IPS-NIHi7 (cell line): ENCODE results near the gene TAGLN.

Source experiments
- DNase-seq: peaks from one replicate; pipeline ENCODE4 v3.0.0; 2012; ENCODE audit warnings: mixed read lengths; ENCODE audit errors: extremely low spot score

TAGLN gene

GRCh38 chr11:117230286-117230961 is 31.3 kb downstream of the TAGLN start:
- no peak for DNase-seq

GRCh38 chr11:117230999-117231841 is 32.0 kb downstream of the TAGLN start:
- DNase-seq: no peak

- DNase-seq: no peak
Measured at GRCh38 chr11:117231842-117232091, 32.6 kb downstream of the TAGLN start, which contains the start of gene PCSK7. PCSK7 (minus strand) TSS chr11:117232073; CDS start chr11:117229844, 2,229 bp downstream.

GRCh38 chr11:117232092-117232878 is 33.1 kb downstream of the TAGLN start, which contains the start of gene RNF214:
RNF214 (plus strand) TSS chr11:117232671; CDS start chr11:117234273, 1,602 bp downstream.
- DNase-seq: peak; percentile 98

- peak; percentile 63 for DNase-seq
Measured at GRCh38 chr11:117232911-117233409, 33.8 kb downstream of the TAGLN start.

- DNase-seq: no peak
Measured at GRCh38 chr11:117238221-117238620, 39.1 kb downstream of the TAGLN start.

GRCh38 chr11:117239295-117239694 is 40.1 kb downstream of the TAGLN start:
- DNase-seq: no peak

- no peak for DNase-seq
Measured at GRCh38 chr11:117248341-117248740, 49.2 kb downstream of the TAGLN start.

GRCh38 chr11:117249571-117249970 is 50.4 kb downstream of the TAGLN start:
- DNase-seq: no peak

- no peak for DNase-seq
Measured at GRCh38 chr11:117251506-117251905, 52.3 kb downstream of the TAGLN start.

GRCh38 chr11:117255966-117256365 is 56.8 kb downstream of the TAGLN start:
- no peak for DNase-seq

GRCh38 chr11:117256573-117256972 is 57.4 kb downstream of the TAGLN start:
- no peak for DNase-seq
